WERI-Rb-1 (cell line): ENCODE measurements around the gene RSBN1L.
"Not testable (repeated sequence)": the region's sequence is repeated elsewhere in the genome, so short reads cannot be mapped to it uniquely, and the experiment has no call there.

Source experiments
- DNase-seq: peaks from one replicate; pipeline ENCODE4 v3.0.0-alpha.2; 2020
- H3K27ac ChIP-seq: fragments of 250-450 bp; sonication (Bioruptor Pico); 2 replicates; pipeline ENCODE4 v1.5.1; 2020; ENCODE audit warnings: mild to moderate bottlenecking, moderate library complexity
- H3K27me3 ChIP-seq: fragments of 250-450 bp; sonication (Bioruptor Pico); 2 replicates; pipeline ENCODE4 v1.5.1; 2021; ENCODE audit warnings: mild to moderate bottlenecking, low read depth, moderate library complexity; ENCODE audit not compliant: insufficient read depth, severe bottlenecking
- H3K36me3 ChIP-seq: fragments of 250-450 bp; sonication (Bioruptor Pico); 2 replicates; pipeline ENCODE4 v1.5.1; 2020; ENCODE audit warnings: mild to moderate bottlenecking, moderate library complexity
- H3K4me3 ChIP-seq: 2 replicates; pipeline ENCODE4 v1.5.1; 2011; ENCODE audit warnings: low read depth, mild to moderate bottlenecking, control low read depth, low read length
- H3K9me3 ChIP-seq: fragments of 250-450 bp; sonication (Bioruptor Pico); 2 replicates; pipeline ENCODE4 v1.5.1; 2021; ENCODE audit warnings: mild to moderate bottlenecking, moderate library complexity; ENCODE audit not compliant: severe bottlenecking
- CTCF ChIP-seq: IDR thresholded peaks from 2 replicates; pipeline ENCODE4 v1.5.1; 2011; ENCODE audit warnings: low read depth, mild to moderate bottlenecking, control low read depth, inconsistent platforms, low read length

RSBN1L gene

GRCh38 chr7:77710861-77711260, 14.6 kb downstream of the RSBN1L start:
- no peaks in the 10 kb centered on the region for H3K9me3 ChIP-seq
- DNase-seq, result no peak
- peaks cover 21% of the 10 kb centered on the region for H3K36me3 ChIP-seq
- H3K27ac ChIP-seq, result no peak overlapping the region
- no peak for TF ChIP-seq CTCF
- no peak overlapping the region for H3K4me3 ChIP-seq
- H3K27me3 ChIP-seq, result no peaks in the 10 kb centered on the region

GRCh38 chr7:77714195-77714594, 17.9 kb downstream of the RSBN1L start:
- H3K27ac ChIP-seq, result no peak overlapping the region
- TF ChIP-seq CTCF, result no peak
- H3K36me3 ChIP-seq, result peaks cover 10% of the 10 kb centered on the region
- DNase-seq, result no peak
- H3K9me3 ChIP-seq, result no peaks in the 10 kb centered on the region
- H3K27me3 ChIP-seq, result no peaks in the 10 kb centered on the region
- H3K4me3 ChIP-seq, result no peak overlapping the region

- not testable (repeated sequence) for H3K4me3 ChIP-seq, H3K27me3 ChIP-seq, H3K9me3 ChIP-seq, H3K27ac ChIP-seq
- peaks cover 10% of the 10 kb centered on the region for H3K36me3 ChIP-seq
- DNase-seq, result peak; percentile 17
Observed at GRCh38 chr7:77714931-77715330, 18.7 kb downstream of the RSBN1L start.

- TF ChIP-seq CTCF, result no peak
- 0 out of 2 replicates have a peak, but pooled peaks cover 2% of the 10 kb centered on the region for H3K36me3 ChIP-seq
- no peak for DNase-seq
Observed at GRCh38 chr7:77716804-77717203, 20.5 kb downstream of the RSBN1L start.

GRCh38 chr7:77717566-77717965, 21.3 kb downstream of the RSBN1L start:
- not testable (repeated sequence) for H3K36me3 ChIP-seq, H3K9me3 ChIP-seq, DNase-seq, H3K4me3 ChIP-seq, H3K27ac ChIP-seq, H3K27me3 ChIP-seq

More at GRCh38 chr7:77716804-77717203, 20.5 kb downstream of the RSBN1L start:
- no peak overlapping the region for H3K4me3 ChIP-seq
- no peaks in the 10 kb centered on the region for H3K27me3 ChIP-seq
- H3K9me3 ChIP-seq, result no peaks in the 10 kb centered on the region
- no peak overlapping the region for H3K27ac ChIP-seq

GRCh38 chr7:77727527-77727926, 31.3 kb downstream of the RSBN1L start:
- peak overlapping the region; percentile 73 for H3K27ac ChIP-seq
- no peak overlapping the region for H3K4me3 ChIP-seq
- DNase-seq, result peak; percentile 31
- no peaks in the 10 kb centered on the region for H3K36me3 ChIP-seq
- H3K9me3 ChIP-seq, result no peaks in the 10 kb centered on the region
- TF ChIP-seq CTCF, result no peak
- H3K27me3 ChIP-seq, result no peaks in the 10 kb centered on the region

GRCh38 chr7:77727936-77728701, 31.9 kb downstream of the RSBN1L start:
- Histone ChIP-seq H3K4me3 (no peak overlapping the region; the same call in 1 of the 2 replicates), H3K27me3 (no peaks in the 10 kb centered on the region), H3K9me3 (no peaks in the 10 kb centered on the region), H3K27ac (peak overlapping the region; percentile 73), H3K36me3 (no peaks in the 10 kb centered on the region)
- DNase-seq, result no peak
- no peak for TF ChIP-seq CTCF
